ENCODE measurements around the gene PARP11.

Gene PARP11

DNA sequence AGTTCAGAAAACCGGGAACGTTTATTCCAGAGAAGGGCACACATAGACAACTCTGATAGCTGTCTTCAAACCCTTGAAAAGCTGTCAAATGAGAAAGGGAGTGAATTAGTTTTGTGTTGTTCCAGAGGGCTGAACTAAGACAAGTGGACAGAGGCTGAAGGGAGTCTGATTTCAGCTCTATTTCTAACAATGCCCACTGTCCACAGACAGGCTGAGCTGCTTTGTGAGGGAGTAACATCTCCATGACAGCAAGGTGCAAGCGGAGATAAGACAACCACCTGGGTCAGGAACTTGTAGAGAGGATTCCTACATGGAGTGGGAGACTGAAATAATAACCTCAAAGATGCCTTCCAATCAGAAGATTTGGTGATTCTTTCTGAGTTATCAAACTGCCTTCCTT is 25.6 kb upstream of the PARP11 start:
- no peak overlapping the region for H3K27ac ChIP-seq
- TF ChIP-seq, protein P1, sequence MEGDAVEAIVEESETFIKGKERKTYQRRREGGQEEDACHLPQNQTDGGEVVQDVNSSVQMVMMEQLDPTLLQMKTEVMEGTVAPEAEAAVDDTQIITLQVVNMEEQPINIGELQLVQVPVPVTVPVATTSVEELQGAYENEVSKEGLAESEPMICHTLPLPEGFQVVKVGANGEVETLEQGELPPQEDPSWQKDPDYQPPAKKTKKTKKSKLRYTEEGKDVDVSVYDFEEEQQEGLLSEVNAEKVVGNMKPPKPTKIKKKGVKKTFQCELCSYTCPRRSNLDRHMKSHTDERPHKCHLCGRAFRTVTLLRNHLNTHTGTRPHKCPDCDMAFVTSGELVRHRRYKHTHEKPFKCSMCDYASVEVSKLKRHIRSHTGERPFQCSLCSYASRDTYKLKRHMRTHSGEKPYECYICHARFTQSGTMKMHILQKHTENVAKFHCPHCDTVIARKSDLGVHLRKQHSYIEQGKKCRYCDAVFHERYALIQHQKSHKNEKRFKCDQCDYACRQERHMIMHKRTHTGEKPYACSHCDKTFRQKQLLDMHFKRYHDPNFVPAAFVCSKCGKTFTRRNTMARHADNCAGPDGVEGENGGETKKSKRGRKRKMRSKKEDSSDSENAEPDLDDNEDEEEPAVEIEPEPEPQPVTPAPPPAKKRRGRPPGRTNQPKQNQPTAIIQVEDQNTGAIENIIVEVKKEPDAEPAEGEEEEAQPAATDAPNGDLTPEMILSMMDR (conservative IDR thresholded peaks at IDR 0.05; ENCODE audit: low read depth): no peak
- ChIA-PET CTCF (interaction anchor here (0.7 kb wide), 1 partner anchor 90 kb away, joined by 3 read pairs; no protein-coding TSS in a partner anchor), POLR2A (ENCODE audit: low non-redundant PET) (no interaction called here)
- DNase-seq (ENCODE audit: low spot score): no peak

GRCh38 chr12:3897371-3897971 is 24.3 kb upstream of the PARP11 start:
- no peak for DNase-seq (ENCODE audit: low spot score)

GRCh38 chr12:3896801-3897351 is 23.7 kb upstream of the PARP11 start:
- ChIA-PET POLR2A (ENCODE audit: low non-redundant PET) (no interaction called here), CTCF (interaction anchor here (1.3 kb wide), 1 partner anchor 380 kb away, joined by 4 read pairs; no protein-coding TSS in a partner anchor)
- DNase-seq (ENCODE audit: low spot score): no peak
- no peak overlapping the region for H3K27ac ChIP-seq
- TF ChIP-seq, protein P1 (conservative IDR thresholded peaks at IDR 0.05; ENCODE audit: low read depth): no peak

More at GRCh38 chr12:3897371-3897971, 24.3 kb upstream of the PARP11 start:
- POLR2A ChIA-PET (ENCODE audit: low non-redundant PET): no interaction called here
- CTCF ChIA-PET: interaction anchor here (1.3 kb wide), 1 partner anchor 379 kb away, joined by 4 read pairs; no protein-coding TSS in a partner anchor
- no peak overlapping the region for H3K27ac ChIP-seq
- TF ChIP-seq, protein P1 (conservative IDR thresholded peaks at IDR 0.05; ENCODE audit: low read depth): no peak

- H3K27ac ChIP-seq: no peak overlapping the region
- TF ChIP-seq, protein P1 (conservative IDR thresholded peaks at IDR 0.05; ENCODE audit: low read depth): no peak
- POLR2A ChIA-PET (ENCODE audit: low non-redundant PET): no interaction called here
- CTCF ChIA-PET: interaction anchor here (0.6 to 1.3 kb wide), 3 partner anchors 368 to 1769 kb away, joined by 3 to 4 read pairs (median 3); no protein-coding TSS in a partner anchor
- no peak for DNase-seq (ENCODE audit: low spot score)
Measured at GRCh38 chr12:3896356-3896755, 23.2 kb upstream of the PARP11 start.

- TF ChIP-seq, protein P1 (conservative IDR thresholded peaks at IDR 0.05; ENCODE audit: low read depth): no peak
- ChIA-PET POLR2A (ENCODE audit: low non-redundant PET) (no interaction called here), CTCF (no interaction called here)
- no peak for DNase-seq (ENCODE audit: low spot score)
- H3K27ac ChIP-seq: no peak overlapping the region
Measured at GRCh38 chr12:3892631-3893030, 19.4 kb upstream of the PARP11 start.

DNA sequence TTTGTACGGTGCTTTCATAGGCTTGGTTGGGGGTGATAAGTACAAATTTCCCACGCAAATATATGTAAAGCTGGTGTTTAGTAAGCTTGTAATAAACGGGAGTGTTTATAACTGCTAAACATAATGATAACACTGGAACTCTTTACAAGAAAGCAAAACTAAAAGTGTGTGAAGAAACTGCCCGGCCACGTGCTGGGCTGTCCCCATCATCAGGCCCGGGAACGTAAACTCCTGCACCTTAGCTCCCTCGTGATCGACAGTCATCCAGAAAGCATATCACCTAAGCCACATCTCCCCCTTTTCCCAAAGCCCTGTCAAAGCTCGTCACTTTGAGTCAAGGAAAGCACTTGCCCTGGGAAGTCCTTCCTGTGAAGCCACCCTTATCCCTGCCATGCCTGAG is 18.0 kb upstream of the PARP11 start:
- CTCF ChIA-PET: interaction anchor here (0.9 kb wide), 1 partner anchor 386 kb away, joined by 3 read pairs; no protein-coding TSS in a partner anchor

More for the DNA sequence above, 18.0 kb upstream of the PARP11 start:
- H3K27ac ChIP-seq: no peak overlapping the region
- POLR2A ChIA-PET (ENCODE audit: low non-redundant PET): no interaction called here
- DNase-seq (ENCODE audit: low spot score): no peak
- TF ChIP-seq, protein P1 (conservative IDR thresholded peaks at IDR 0.05; ENCODE audit: low read depth): no peak
